K562 (cell line): Measurements from ENCODE around the gene AP4S1. TPM values are rescaled to one million over a fixed set of nuclear protein-coding genes. Genes with fewer than 3 reads are reported as not detected.

ENCODE experiments used
- ATAC-seq: fragments of 200-7000 bp; cut with Tn5 transposase; 3 replicates; pipeline ENCODE4 v1.9.1; 2020; ENCODE audit warnings: moderate library complexity
- BruUV-seq: library from RNA; stranded (reverse); fragments of 400-500 nt; replicated peaks from 2 replicates; lab custom pipeline; 2021; lab: Mats Ljungman, UMichigan
- CTCF ChIA-PET: fragments of 300-600 bp; formaldehyde crosslinking; extraction: SDS; loops from one replicate; lab custom pipeline; 2021; ENCODE audit warnings: low intra/inter-chr PET ratio; lab: Yijun Ruan, JAX
- POLR2A ChIA-PET: fragments of 300-600, 350-650 bp; sonication (Branson Sonifier 250); formaldehyde crosslinking; extraction: SDS; loops from one replicate; lab custom pipeline; 2021; ENCODE audit warnings: antibody characterized with exemption, inconsistent platforms; lab: Yijun Ruan, JAX
- DNase-seq, 4 experiments: peaks; one replicate each; pipeline versions ENCODE4 v3.0.0 to v3.0.0-alpha.2; 2011 to 2018; ENCODE audit warnings: low spot score in 3 of 4, mixed read lengths in 3 of 4; ENCODE audit errors: extremely low read depth in 1 of 4
- FAIRE-seq: peaks from 2 replicates; lab custom pipeline; 2011; peaks lifted over from hg19 to GRCh38; lab: Jason Lieb, UNC
- H2AFZ ChIP-seq: 2 replicates; pipeline ENCODE4 v1.6.0; 2011; ENCODE audit warnings: low read depth, low read length, control low read depth, inconsistent platforms
- H3K27ac ChIP-seq: fragments of 200-600 bp; 3 replicates; pipeline ENCODE4 v1.8.0; 2011; ENCODE audit warnings: low read depth, mild to moderate bottlenecking, control low read depth, inconsistent platforms, low read length, moderate library complexity, mixed read lengths; ENCODE audit errors: extremely low read depth
- H3K27me3 ChIP-seq, 2 experiments: fragments of 300-600 bp in 1 of 2; 2 replicates in 1 of 2; 3 replicates in 1 of 2; pipeline versions ENCODE4 v1.6.0 to v1.8.0; 2011; ENCODE audit warnings: inconsistent platforms in 2 of 2, low read length in 2 of 2, mild to moderate bottlenecking in 1 of 2, mixed read lengths in 1 of 2, moderate library complexity in 1 of 2; ENCODE audit not compliant: control insufficient read depth in 2 of 2, insufficient read depth in 2 of 2
- H3K36me3 ChIP-seq: fragments of 300-600 bp; 3 replicates; pipeline ENCODE4 v1.8.0; 2011; ENCODE audit warnings: mild to moderate bottlenecking, low read length, inconsistent platforms; ENCODE audit not compliant: control insufficient read depth, insufficient read depth
- H3K4me1 ChIP-seq, 2 experiments: fragments of 200-600 bp in 1 of 2; replicated peaks in 1 of 2; 2 replicates in 1 of 2; 3 replicates in 1 of 2; pipeline versions ENCODE4 v1.5.1 to v1.8.0; 2011; ENCODE audit warnings: inconsistent platforms in 2 of 2, low read length in 2 of 2, mild to moderate bottlenecking in 1 of 2, mixed read lengths in 1 of 2, moderate library complexity in 1 of 2; ENCODE audit not compliant: control insufficient read depth in 2 of 2, insufficient read depth in 2 of 2
- H3K4me2 ChIP-seq: 2 replicates; pipeline ENCODE4 v1.6.1; 2011; ENCODE audit warnings: low read length, control low read depth, inconsistent platforms, mixed read lengths; ENCODE audit not compliant: insufficient read depth
- H3K4me3 ChIP-seq: fragments of 200-600 bp; sonication (generic), shearing (Covaris generic); 2 replicates; pipeline ENCODE4 v1.5.1; 2016; ENCODE audit warnings: control low read depth, inconsistent platforms
- H3K79me2 ChIP-seq: fragments of 200-600 bp; 3 replicates; pipeline ENCODE4 v1.8.0; 2011; ENCODE audit warnings: low read length, inconsistent platforms; ENCODE audit not compliant: control insufficient read depth, insufficient read depth
- H3K9ac ChIP-seq, 2 experiments: 2 replicates each; pipeline versions ENCODE4 v1.6.0 to v1.6.1; 2011; ENCODE audit warnings: low read depth in 2 of 2, low read length in 2 of 2, control low read depth in 1 of 2, inconsistent platforms in 1 of 2, mild to moderate bottlenecking in 1 of 2, mixed read lengths in 1 of 2; ENCODE audit not compliant: insufficient read depth in 1 of 2
- H3K9me1 ChIP-seq: one replicate; pipeline ENCODE4 v1.6.0; 2011; ENCODE audit warnings: inconsistent platforms, mild to moderate bottlenecking, low read length, moderate library complexity; ENCODE audit not compliant: control insufficient read depth, insufficient read depth
- H3K9me3 ChIP-seq: replicated peaks from 2 replicates; pipeline ENCODE4 v1.5.1; 2011; ENCODE audit warnings: low read depth, low read length, inconsistent platforms; ENCODE audit not compliant: control insufficient read depth, insufficient read depth
- H4K20me1 ChIP-seq: replicated peaks from 2 replicates; pipeline ENCODE4 v1.6.1; 2011; ENCODE audit warnings: low read length, inconsistent platforms, mixed read lengths; ENCODE audit not compliant: control insufficient read depth, insufficient read depth
- CREM ChIP-seq: IDR thresholded peaks from 2 replicates; pipeline ENCODE4 v1.6.1; 2014; ENCODE audit warnings: antibody characterized with exemption, low read depth
- MAZ ChIP-seq, 2 experiments: fragments of 450-650 bp in 1 of 2; sonication (generic) in 1 of 2; formaldehyde crosslinking; IDR thresholded peaks in 1 of 2; conservative IDR thresholded peaks in 1 of 2; 2 replicates each; pipeline versions ENCODE4 v1.4.0 to v1.5.0; 2020; ENCODE audit warnings: mild to moderate bottlenecking in 1 of 2, missing genetic modification reagents in 1 of 2
- POLR2A ChIP-seq: fragments of 450-650 bp; conservative IDR thresholded peaks from 2 replicates; pipeline ENCODE4 v1.6.1; 2016
- RBBP5 ChIP-seq: fragments of 200-600 bp; sonication (generic); IDR thresholded peaks from 2 replicates; pipeline ENCODE4 v1.6.1; 2012; ENCODE audit warnings: borderline replicate concordance, mild to moderate bottlenecking, low read length, control low read depth, inconsistent platforms; ENCODE audit not compliant: insufficient read depth, poor library complexity, severe bottlenecking
- RHOXF2B ChIP-seq: fragments of 250-450 bp; sonication (Bioruptor Pico); conservative IDR thresholded peaks from 2 replicates; pipeline ENCODE4 v1.5.1; 2021
- SMARCA5 ChIP-seq: fragments of 450-650 bp; IDR thresholded peaks from 2 replicates; pipeline ENCODE4 v1.6.1; 2016
- ZNF41 ChIP-seq: fragments of 250-450 bp; sonication (Bioruptor Pico); conservative IDR thresholded peaks from 2 replicates; pipeline ENCODE4 v1.4.0; 2020; ENCODE audit warnings: mild to moderate bottlenecking
- in situ Hi-C: fragments of 300-500 bp; cut with MboI; formaldehyde crosslinking; loops from 4 replicates; pipeline ENCODE4 v1.15.0; 2018; ENCODE audit warnings: inconsistent platforms, mixed read lengths
- intact Hi-C: fragments of 100-400 bp; cut with micrococcal nuclease; formaldehyde crosslinking; loops from 2 replicates; pipeline ENCODE4 v1.14.2; 2022
- polyA plus RNA-seq, 8 experiments: library from polyadenylated mRNA; depleted of rRNA in 4 of 8; stranded (reverse) in 5 of 8; unstranded in 3 of 8; fragments of >200 nt; fragmentation: Nextera tagmentation in 2 of 8; fragmentation: Illumina TruSeq in 1 of 8; extraction: Ambion mirVana in 2 of 8; extraction: Trizol in 1 of 8; gene quantifications; 2 replicates each; pipeline versions ENCODE4 v1.2.1 to v1.2.3, GENCODE V29; 2011 to 2014; ENCODE audit warnings: inconsistent platforms in 1 of 8, missing spikeins in 1 of 8
- total RNA-seq, 7 experiments: library from RNA; depleted of rRNA in 6 of 7; stranded (reverse); fragments of >200 nt in 6 of 7; fragmentation: Illumina TruSeq in 2 of 7; extraction: Trizol in 2 of 7; gene quantifications; 2 replicates each; pipeline versions ENCODE4 v1.2.1 to v1.2.3, GENCODE V29; 2011 to 2021; ENCODE audit warnings: low replicate concordance in 1 of 7
- TF ChIP-seq, protein P1 (sequence below): IDR thresholded peaks from 2 replicates; pipeline ENCODE4 v1.6.1; 2016; ENCODE audit warnings: missing genetic modification characterization, missing compliant biosample characterization

The AP4S1 gene
- total and polyA plus RNA-seq, 9 of the 15 experiments (the other 6 are each of a cell fraction or from before 2014, with no cell fraction given) = 3.7 to 7.8 (median 5.9) TPM

DNA sequence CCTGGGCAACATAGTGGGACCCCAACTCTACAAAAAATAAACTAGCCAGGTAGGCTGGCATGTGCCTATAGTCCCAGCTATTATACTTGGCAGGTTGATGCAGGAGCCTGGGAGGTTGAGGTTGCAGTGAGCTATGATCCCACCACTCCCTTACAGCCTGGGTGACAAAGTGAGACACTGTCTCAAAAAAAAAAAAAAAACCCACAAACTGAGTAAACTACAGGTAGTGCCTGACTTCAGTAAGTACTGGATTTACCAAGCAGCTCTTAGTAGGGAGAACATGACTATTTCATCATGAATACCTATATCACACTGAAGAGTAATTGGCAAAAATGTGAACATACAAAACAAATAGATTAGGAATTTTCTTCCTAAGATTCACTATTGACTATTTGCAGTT is 32.4 kb upstream of the AP4S1 start:
- Histone ChIP-seq H3K79me2 (peaks cover 96% of the 10 kb centered on the region), H3K4me3 (no peak overlapping the region), H3K9me1 (peaks cover 2% of the 10 kb centered on the region), H3K4me1 (peaks cover 0 to 2% of the 10 kb centered on the region in 2 experiments; a peak in 2 of 5 replicates), H3K36me3 (peaks cover 12% of the 10 kb centered on the region; the same call in 2 of the 3 replicates), H3K9me3 (peaks cover 2% of the 10 kb centered on the region; the same call in 1 of the 2 replicates), H3K27ac (no peak overlapping the region), H3K4me2 (no peak overlapping the region), H3K27me3 (no peaks in the 10 kb centered on the region), H2AFZ (no peak overlapping the region), H4K20me1 (no peaks in the 10 kb centered on the region; the same call in 1 of the 2 replicates), H3K9ac (no peak overlapping the region)
- DNase-seq = no peak
- ATAC-seq = no peak
- no TSS peak for BruUV-seq
- in situ Hi-C loops = no loop called here
- CTCF ChIA-PET = interaction anchor here (0.7 kb wide), 1 partner anchor 21 kb away, joined by 5 read pairs; no protein-coding TSS in a partner anchor
- intact Hi-C loops = no loop called here
- TF ChIP-seq, protein P1, sequence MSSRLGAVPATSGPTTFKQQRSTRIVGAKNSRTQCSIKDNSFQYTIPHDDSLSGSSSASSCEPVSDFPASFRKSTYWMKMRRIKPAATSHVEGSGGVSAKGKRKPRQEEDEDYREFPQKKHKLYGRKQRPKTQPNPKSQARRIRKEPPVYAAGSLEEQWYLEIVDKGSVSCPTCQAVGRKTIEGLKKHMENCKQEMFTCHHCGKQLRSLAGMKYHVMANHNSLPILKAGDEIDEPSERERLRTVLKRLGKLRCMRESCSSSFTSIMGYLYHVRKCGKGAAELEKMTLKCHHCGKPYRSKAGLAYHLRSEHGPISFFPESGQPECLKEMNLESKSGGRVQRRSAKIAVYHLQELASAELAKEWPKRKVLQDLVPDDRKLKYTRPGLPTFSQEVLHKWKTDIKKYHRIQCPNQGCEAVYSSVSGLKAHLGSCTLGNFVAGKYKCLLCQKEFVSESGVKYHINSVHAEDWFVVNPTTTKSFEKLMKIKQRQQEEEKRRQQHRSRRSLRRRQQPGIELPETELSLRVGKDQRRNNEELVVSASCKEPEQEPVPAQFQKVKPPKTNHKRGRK (tag) = no peak
- TF ChIP-seq ZNF41 (CRISPR knock-in tag) (no peak), SMARCA5 (no peak), RHOXF2B (CRISPR knock-in tag) (no peak), POLR2A (no peak), MAZ (CRISPR knock-in tag; conservative IDR thresholded peaks at IDR 0.05 in 1 of 2, IDR thresholded peaks at IDR 0.05 in 1 of 2) (no peak), RBBP5 (no peak), CREM (no peak)
- POLR2A ChIA-PET = interaction anchor here (0.6 kb wide), 1 partner anchor 26 kb away, joined by 5 read pairs; no protein-coding TSS in a partner anchor
- no peak for FAIRE-seq
